ENCODE measurements around the gene ZNF2.

The ZNF2 gene

DNA sequence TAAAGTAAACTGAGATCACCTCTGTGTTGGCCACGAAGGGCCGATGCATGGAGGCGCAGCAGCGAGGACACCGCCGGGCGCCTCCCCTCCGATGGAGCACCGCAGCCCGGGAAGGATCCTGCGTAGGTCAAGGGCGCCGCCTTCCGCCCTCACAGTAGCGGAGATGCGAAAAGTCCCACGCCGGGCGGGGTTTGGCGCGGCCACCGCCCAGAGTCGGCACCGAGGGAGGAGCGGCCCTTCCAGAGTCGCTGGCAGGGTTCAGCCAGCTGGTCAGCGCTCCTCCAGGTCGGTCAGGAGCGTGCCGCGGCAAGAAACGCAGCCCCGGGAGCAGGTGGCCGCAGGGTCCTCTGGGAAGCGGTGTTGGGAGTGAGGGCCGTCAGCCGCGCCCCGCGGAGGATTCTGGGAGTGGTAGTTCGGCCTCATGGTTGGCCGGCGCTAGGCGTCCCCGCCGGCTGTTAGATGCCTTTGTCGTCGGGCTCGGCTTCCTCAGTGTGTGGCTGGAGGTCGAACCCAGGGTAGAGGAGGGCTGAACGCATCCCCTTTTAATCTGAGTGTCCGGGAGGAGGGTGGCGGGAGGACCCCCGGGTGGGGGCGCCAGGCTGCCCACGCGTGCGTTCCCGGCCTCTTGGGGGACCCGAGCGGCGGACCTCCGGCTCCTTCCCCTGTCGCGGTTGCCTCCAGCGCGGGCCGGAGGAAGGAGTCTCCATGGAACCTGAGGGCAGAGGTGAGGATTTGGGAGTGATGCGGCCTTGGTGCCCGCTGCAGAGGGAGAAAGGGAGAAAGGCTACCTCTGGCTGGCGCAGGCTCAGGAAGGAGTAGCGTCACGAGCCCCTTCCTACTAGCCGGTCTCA is 41.7 kb downstream of the ZNF2 start, which contains the start of gene ZNF892:
Gene ZNF892, plus strand, starts transcription at position 411 of the 851 bp plus-strand sequence. Its CDS starts 295 bp downstream, at position 706.
- DNase-seq = peak; percentile 51 to 84 (median 66)

DNA sequence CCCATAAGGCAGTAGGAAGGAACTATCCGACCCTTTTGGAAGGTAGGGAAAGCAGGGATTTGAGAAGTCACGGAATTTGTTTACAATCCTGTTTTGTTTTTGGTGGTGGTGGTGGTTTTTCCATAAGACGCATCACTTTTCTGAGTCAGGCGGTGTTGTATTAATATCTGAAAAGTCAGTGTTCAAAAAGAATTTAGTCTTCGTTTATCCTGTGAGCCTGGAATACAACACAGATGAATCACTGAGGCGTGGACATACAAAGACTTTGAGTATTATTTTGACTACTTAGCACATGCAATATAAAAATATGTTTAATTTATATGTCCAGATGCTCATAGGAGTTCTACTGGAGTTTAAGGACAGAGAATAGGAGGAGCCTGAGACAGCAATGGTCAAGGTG is 42.5 kb downstream of the ZNF2 start:
- no peak for DNase-seq

DNA sequence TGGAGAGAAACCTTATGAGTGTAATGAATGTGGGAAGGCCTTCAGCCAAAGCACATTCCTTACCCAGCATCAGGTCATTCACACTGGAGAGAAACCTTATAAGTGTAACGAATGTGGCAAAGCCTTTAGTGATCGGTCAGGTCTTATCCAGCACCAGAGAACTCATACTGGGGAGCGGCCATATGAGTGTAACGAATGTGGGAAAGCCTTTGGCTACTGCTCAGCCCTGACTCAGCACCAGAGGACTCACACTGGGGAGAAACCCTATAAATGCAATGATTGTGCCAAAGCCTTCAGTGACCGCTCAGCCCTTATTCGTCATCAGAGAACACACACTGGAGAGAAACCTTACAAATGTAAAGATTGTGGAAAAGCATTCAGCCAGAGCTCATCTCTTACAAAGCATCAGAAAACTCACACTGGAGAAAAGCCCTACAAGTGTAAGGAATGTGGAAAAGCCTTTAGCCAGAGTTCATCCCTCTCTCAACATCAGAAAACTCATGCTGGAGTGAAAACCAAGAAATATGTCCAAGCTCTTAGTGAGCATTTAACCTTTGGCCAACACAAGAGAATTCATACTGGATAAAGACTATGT is 49.5 kb downstream of the ZNF2 start:
- DNase-seq = no peak

DNA sequence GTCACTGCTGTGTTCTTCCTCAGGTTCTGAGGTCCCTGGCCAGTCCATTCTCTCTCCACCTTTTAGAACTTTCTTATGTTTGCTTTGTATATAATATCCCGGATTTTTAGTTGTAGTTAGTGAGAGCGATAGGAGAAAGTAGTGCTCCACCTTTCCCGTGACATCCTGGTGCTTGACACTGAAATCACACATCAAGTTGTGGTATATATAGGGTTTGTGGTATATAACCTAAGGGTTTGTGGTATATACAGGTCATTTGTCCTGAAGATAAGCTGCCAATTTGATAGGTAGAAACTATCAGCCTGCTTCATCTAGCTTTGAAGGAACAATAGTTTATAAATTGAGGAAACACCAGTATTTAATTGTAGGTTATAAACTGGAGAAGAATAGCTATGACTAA is 54.8 kb downstream of the ZNF2 start:
- no peak for DNase-seq

DNA sequence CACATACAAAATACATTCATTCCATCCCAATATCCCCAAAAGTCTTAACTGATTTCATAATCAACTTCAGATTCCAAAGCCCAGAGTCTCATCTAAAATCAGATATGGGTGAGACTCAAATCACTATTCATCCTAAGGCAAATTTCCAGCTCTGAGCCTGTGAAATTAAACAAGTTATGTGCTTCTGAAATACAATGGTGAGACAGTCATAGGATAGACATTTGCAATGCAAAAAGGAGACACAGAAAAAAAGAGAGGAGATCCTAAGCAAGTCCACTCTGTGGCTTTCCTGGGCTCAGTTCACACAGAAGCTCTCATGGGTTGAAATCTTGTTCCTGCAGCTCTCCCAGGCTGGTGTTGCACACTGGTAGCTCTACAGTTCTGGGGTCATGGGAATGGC is 60.0 kb downstream of the ZNF2 start:
- no peak for DNase-seq

DNA sequence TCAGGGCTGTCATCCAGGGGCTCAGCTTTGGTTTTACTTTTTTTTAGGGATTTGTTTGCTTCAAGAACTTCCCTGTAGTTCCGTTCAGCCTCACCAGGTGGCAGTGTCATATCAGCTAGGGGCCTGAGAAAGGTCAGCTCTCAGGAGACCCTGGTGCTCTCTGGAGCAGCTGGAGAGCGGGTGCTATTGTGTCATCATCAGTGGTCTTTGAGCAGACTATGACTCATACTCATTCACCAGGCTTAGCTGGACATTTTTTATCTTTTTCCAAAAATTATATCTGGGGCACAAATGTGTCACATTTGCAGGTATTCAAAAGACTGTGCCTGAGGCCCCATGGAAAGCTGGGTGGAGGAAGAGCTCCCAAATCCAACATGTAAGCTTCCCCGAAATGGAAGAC is 66.1 kb downstream of the ZNF2 start:
- peak in 1 of 5 experiments; percentile 3 for DNase-seq

DNA sequence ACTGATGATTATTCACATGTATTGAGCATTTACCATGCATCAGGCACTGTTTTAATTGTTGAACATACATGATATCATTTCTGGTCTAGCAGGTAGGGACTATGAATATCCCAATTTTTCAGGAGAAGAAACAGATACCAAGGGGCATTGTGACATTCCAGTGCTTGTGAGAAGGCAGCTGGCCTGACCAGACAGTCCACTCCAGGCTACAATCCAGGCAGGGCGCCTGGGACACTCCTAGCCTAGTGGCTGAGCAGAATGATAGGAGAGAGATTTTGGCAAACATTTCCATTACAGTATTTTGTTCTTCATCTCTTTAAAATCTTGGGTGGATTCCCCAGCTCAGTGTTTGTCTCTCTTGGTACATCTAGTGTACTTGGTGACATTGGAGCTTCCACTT is 66.6 kb downstream of the ZNF2 start:
- no peak for DNase-seq

Data from T-helper 2 cell (primary cell).